Neutrophil (primary cell): Measurements from ENCODE around the gene TUBB1.
A peak's percentile ranks its signal among the peaks of the same experiment; 100 is the strongest.

ENCODE experiments used
- H3K27ac ChIP-seq: fragments of 200-600 bp; sonication (generic); 2 replicates; pipeline ENCODE4 v1.5.1; 2016; ENCODE audit warnings: mild to moderate bottlenecking, moderate library complexity
- H3K27me3 ChIP-seq: fragments of 200-600 bp; sonication (generic); 2 replicates; pipeline ENCODE4 v1.6.0; 2016; ENCODE audit warnings: mild to moderate bottlenecking
- H3K36me3 ChIP-seq: fragments of 200-600 bp; sonication (generic); 2 replicates; pipeline ENCODE4 v1.5.1; 2017
- H3K4me1 ChIP-seq, 2 experiments: fragments of 200-600 bp in 1 of 2; sonication (generic) in 1 of 2; 1 replicate in 1 of 2; 2 replicates in 1 of 2; pipeline versions ENCODE4 v1.5.1 to v1.6.1; 2013 to 2016; ENCODE audit warnings: low read depth in 1 of 2, low read length in 1 of 2, mild to moderate bottlenecking in 1 of 2, moderate library complexity in 1 of 2; ENCODE audit not compliant: control insufficient read depth in 1 of 2, insufficient read depth in 1 of 2
- H3K4me3 ChIP-seq, 2 experiments: fragments of 200-600 bp in 1 of 2; sonication (generic) in 1 of 2; 1 replicate in 1 of 2; 2 replicates in 1 of 2; pipeline ENCODE4 v1.5.1; 2013 to 2016; ENCODE audit warnings: low read depth in 1 of 2, low read length in 1 of 2, mild to moderate bottlenecking in 1 of 2, moderate library complexity in 1 of 2
- H3K9me3 ChIP-seq: fragments of 200-600 bp; sonication (generic); 2 replicates; pipeline ENCODE4 v1.5.1; 2016
- TF ChIP-seq, protein P1 (sequence below): fragments of 200-600 bp; sonication (generic); IDR thresholded peaks from 2 replicates; pipeline ENCODE4 v1.5.1; 2016; ENCODE audit warnings: antibody characterized with exemption

TUBB1 gene

DNA sequence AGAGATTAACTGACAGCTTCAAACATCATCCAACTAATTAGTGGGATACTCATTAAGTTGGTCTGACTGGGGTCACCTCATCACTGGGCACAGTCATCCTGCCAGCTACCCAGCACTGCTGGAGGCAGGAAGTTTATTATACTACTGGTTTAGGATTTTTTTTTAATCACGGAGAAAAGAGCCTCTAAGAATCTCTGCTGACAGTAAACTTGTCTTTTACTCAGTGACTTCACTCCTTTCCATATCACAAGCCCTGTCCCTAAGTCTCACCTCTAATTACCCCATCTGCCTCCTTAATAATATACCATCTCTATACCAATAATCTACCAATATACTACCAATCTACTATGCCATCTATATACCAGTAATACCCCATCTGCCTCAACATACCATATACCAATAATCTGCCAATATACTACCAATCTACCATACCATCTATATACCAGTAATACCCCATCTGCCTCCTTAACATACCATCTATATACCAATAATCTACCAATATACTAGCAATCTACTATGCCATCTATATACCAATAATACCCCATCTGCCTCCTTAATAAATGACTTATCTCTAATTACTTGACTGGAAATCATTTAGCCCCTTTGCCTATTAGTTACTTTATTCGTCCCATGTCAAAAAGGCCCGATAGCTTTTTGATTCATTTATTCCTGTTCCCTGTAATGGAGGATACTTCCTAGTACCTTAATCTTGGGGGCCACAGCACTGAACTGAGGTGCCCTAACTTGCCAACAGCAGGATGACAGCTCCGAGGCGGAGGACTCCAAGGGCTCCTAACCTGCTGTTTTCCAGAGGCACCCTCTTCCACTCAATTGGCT lies 7.9 kb downstream of the TUBB1 start:
- H3K4me1 ChIP-seq: peaks cover 32 to 38% of the 10 kb centered on the region in 2 experiments
- H3K27ac ChIP-seq: no peak overlapping the region
- no peaks in the 10 kb centered on the region for H3K27me3 ChIP-seq
- TF ChIP-seq, protein P1, sequence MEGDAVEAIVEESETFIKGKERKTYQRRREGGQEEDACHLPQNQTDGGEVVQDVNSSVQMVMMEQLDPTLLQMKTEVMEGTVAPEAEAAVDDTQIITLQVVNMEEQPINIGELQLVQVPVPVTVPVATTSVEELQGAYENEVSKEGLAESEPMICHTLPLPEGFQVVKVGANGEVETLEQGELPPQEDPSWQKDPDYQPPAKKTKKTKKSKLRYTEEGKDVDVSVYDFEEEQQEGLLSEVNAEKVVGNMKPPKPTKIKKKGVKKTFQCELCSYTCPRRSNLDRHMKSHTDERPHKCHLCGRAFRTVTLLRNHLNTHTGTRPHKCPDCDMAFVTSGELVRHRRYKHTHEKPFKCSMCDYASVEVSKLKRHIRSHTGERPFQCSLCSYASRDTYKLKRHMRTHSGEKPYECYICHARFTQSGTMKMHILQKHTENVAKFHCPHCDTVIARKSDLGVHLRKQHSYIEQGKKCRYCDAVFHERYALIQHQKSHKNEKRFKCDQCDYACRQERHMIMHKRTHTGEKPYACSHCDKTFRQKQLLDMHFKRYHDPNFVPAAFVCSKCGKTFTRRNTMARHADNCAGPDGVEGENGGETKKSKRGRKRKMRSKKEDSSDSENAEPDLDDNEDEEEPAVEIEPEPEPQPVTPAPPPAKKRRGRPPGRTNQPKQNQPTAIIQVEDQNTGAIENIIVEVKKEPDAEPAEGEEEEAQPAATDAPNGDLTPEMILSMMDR: no peak
- H3K36me3 ChIP-seq: peaks cover 80% of the 10 kb centered on the region
- H3K9me3 ChIP-seq: no peaks in the 10 kb centered on the region
- no peak overlapping the region for H3K4me3 ChIP-seq

DNA sequence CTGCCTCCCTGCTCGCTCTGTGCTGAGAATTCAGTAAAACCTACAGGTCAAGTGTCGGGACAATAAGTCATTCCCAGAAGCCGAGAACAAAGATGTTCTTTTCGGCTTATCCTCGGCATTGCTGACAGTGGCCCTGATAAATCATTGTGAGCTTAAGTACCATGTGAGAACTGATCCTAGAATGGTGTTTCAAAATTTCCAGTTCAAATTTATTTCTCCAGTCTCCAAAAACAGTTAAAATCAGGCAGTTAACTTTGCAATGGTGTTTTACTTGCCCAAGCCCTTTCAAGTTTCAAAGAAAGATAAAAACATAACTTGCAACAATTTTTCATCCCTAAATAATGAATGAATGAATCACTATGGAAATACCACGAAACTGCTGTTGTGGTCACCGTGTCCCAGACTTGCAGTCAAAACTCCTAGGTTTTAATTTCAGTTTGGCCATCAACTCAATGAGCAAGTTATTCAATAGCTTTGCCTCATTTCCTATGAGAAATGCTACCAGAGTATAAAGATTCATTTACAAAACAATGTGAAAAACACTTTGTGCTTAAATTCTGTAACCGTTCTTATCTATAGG lies 8.6 kb downstream of the TUBB1 start:
- Histone ChIP-seq H3K4me1 (peaks cover 35 to 38% of the 10 kb centered on the region in 2 experiments), H3K36me3 (peaks cover 76% of the 10 kb centered on the region), H3K9me3 (no peaks in the 10 kb centered on the region), H3K27me3 (no peaks in the 10 kb centered on the region), H3K4me3 (no peak overlapping the region), H3K27ac (no peak overlapping the region)
- TF ChIP-seq, protein P1: no peak

DNA sequence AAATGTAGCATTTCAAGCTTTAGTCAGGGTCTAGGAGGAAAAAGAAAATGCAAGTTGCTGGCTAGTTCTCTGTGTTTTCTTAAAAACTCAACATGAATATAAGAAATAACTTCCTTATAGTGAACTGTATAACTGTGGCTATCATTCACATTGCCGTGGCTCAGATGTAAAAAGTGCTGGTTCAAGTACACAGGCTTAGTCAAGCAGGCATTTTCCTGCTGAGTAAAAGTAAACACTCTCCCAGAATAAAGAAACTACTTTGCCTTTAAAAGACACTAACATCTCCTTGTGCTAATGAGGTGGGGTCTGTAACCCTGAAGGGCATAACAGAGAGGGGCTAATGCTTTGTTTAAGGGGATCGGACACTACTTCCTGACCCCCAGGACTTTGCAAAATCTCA lies 9.6 kb downstream of the TUBB1 start:
- TF ChIP-seq, protein P1: no peak
- Histone ChIP-seq H3K4me1 (peaks cover 37 to 38% of the 10 kb centered on the region in 2 experiments), H3K4me3 (no peak overlapping the region), H3K9me3 (no peaks in the 10 kb centered on the region), H3K36me3 (peaks cover 68% of the 10 kb centered on the region), H3K27me3 (no peaks in the 10 kb centered on the region), H3K27ac (no peak overlapping the region)

DNA sequence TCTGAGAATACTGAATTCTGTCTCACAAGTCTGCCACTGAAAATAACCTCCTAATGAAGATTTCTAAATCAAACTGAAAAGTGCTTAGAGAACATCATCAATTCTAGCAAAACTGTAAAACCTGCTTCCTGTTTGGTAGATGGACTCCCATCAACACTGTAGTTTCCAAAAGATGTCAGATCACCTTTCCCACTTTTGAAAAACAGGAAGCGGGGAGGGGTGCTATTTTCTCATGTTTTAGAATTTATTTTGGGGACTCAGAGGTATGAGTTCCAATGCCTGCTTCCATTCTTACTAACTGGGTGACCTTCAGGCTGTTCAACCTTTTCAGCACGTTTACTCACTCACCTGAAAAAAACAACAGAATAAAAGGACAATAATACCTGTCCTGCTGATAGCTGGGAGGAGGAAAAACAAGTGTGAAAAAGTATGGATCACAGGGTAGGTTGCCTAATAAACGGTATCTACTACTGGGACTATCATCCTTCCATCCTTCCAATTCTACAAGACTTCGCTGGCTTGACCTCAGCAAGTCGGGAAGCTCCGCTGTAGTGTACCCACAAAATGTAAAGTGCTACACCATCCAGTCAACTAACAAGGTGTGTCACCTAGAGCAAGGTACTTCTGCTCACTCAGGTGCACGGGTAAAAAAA lies 11.8 kb downstream of the TUBB1 start:
- peak overlapping the region; percentile 93 for H3K27ac ChIP-seq
- H3K4me1 ChIP-seq: peaks cover 37 to 38% of the 10 kb centered on the region in 2 experiments

DNA sequence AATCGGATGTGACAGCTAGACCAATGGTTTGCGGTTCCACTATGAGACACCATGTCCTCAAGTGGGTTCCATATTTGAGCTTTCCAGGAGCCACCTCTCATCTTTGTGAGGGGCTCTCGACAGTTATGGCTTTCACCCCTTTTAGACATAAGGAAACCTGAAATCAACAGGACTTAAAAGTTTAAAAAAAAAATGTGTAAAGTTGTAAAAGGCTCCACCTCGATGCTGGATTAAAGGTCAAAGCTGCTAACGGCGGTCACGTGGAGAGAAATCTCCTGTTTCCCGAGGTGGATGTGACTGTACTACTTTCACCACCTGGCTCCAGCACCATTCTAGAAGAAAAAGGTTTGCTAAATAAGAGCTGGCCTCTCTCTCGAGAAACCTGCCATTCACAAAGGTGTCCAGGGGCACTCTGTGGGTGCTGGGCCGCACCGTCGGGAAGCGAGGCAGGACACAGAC lies 12.4 kb downstream of the TUBB1 start:
- Histone ChIP-seq H3K9me3 (no peaks in the 10 kb centered on the region), H3K4me3 (peak overlapping the region; percentile 82 to 94), H3K27me3 (no peaks in the 10 kb centered on the region), H3K36me3 (peaks cover 67% of the 10 kb centered on the region), H3K4me1 (peaks cover 37 to 38% of the 10 kb centered on the region in 2 experiments), H3K27ac (peak overlapping the region; percentile 93)
- TF ChIP-seq, protein P1: no peak

More for the DNA sequence above, 11.8 kb downstream of the TUBB1 start:
- TF ChIP-seq, protein P1: no peak
- H3K9me3 ChIP-seq: no peaks in the 10 kb centered on the region
- H3K36me3 ChIP-seq: peaks cover 68% of the 10 kb centered on the region
- no peaks in the 10 kb centered on the region for H3K27me3 ChIP-seq
- peak overlapping the region; percentile 82 to 94 for H3K4me3 ChIP-seq
